Activated CD8-positive, alpha-beta T cell treated with anti-CD3 and anti-CD28 coated beads for 36 hours (primary cell): ENCODE measurements around the gene ACVR2B. TPM values are rescaled to one million over a fixed set of nuclear protein-coding genes. Genes with fewer than 3 reads are reported as not detected.

Source experiments
- ATAC-seq: fragments of 200-7000 bp; cut with Tn5 transposase; one replicate; pipeline ENCODE4 v1.10.0; 2021; ENCODE audit warnings: mild to moderate bottlenecking, moderate library complexity
- CTCF ChIA-PET: fragments of 350-600 bp; sonication (Branson Sonifier 250); formaldehyde crosslinking; loops from one replicate; lab custom pipeline; 2021; ENCODE audit warnings: antibody characterized with exemption; lab: Charles Lee
- POLR2A ChIA-PET: fragments of 350-600 bp; sonication (Branson Sonifier 250); formaldehyde crosslinking; loops from one replicate; lab custom pipeline; 2021; ENCODE audit warnings: antibody characterized with exemption; lab: Charles Lee
- DNase-seq: peaks from one replicate; pipeline ENCODE4 v3.0.0-alpha.2; 2020
- H3K27ac Mint-ChIP-seq: one replicate; pipeline ENCODE4 v1.8.0; 2021; ENCODE audit warnings: mild to moderate bottlenecking, mixed read lengths
- H3K27me3 Mint-ChIP-seq: one replicate; pipeline ENCODE4 v1.8.0; 2021; ENCODE audit warnings: mixed read lengths
- H3K36me3 Mint-ChIP-seq: one replicate; pipeline ENCODE4 v1.8.0; 2021; ENCODE audit warnings: low read depth, mixed read lengths
- H3K4me1 Mint-ChIP-seq: one replicate; pipeline ENCODE4 v1.8.0; 2021; ENCODE audit warnings: low read depth, mixed read lengths
- H3K4me3 Mint-ChIP-seq: one replicate; pipeline ENCODE4 v1.8.0; 2021; ENCODE audit warnings: mild to moderate bottlenecking, moderate library complexity, mixed read lengths
- H3K9me3 Mint-ChIP-seq: one replicate; pipeline ENCODE4 v1.8.0; 2021; ENCODE audit warnings: mixed read lengths
- CTCF ChIP-seq: fragments of 200-600 bp; IDR thresholded peaks from one replicate; pipeline ENCODE4 v1.8.0; 2022; ENCODE audit warnings: antibody characterized with exemption, mild to moderate bottlenecking
- intact Hi-C: fragments of 100-400 bp; cut with micrococcal nuclease; formaldehyde crosslinking; loops from one replicate; pipeline ENCODE4 v1.10.0; 2022
- total RNA-seq, 2 experiments: library from RNA; stranded (reverse); gene quantifications; one replicate each; pipeline ENCODE4 v1.2.3, GENCODE V29; 2021

ACVR2B gene
- total RNA-seq, 2 experiments from 2014 or later, result 5.4 to 6.9 TPM

GRCh38 chr3:38465588-38466154 is 12.0 kb downstream of the ACVR2B start:
- ChIA-PET POLR2A (no interaction called here), CTCF (interaction anchor here (0.7 to 1.2 kb wide), 2 partner anchors 10 to 119 kb away, joined by 4 read pairs; partner anchors contain the start of gene XYLB)
- DNase-seq (no peak), ATAC-seq (no peak)
- no peak overlapping the region for H3K4me3 Mint-ChIP-seq
- intact Hi-C loops, result no loop called here
- H3K4me1 Mint-ChIP-seq, result peaks cover 2% of the 10 kb centered on the region
- no peaks in the 10 kb centered on the region for H3K27me3 Mint-ChIP-seq
- peaks cover 12% of the 10 kb centered on the region for H3K9me3 Mint-ChIP-seq
- TF ChIP-seq CTCF, result no peak
- H3K36me3 Mint-ChIP-seq, result peaks cover 2% of the 10 kb centered on the region
- no peak overlapping the region for H3K27ac Mint-ChIP-seq

- H3K36me3 Mint-ChIP-seq, result peaks cover 2% of the 10 kb centered on the region
- intact Hi-C loops, result no loop called here
- no peak overlapping the region for H3K4me3 Mint-ChIP-seq
- ChIA-PET POLR2A (no interaction called here), CTCF (interaction anchor here (1.1 to 2.5 kb wide), 4 partner anchors 10 to 183 kb away, joined by 3 to 12 read pairs (median 3); partner anchors contain the start of gene XYLB)
- peaks cover 19% of the 10 kb centered on the region for H3K4me1 Mint-ChIP-seq
- no peak for TF ChIP-seq CTCF
- DNase-seq, result no peak
- ATAC-seq, result no peak
- H3K27me3 Mint-ChIP-seq, result no peaks in the 10 kb centered on the region
- no peak overlapping the region for H3K27ac Mint-ChIP-seq
- H3K9me3 Mint-ChIP-seq, result peaks cover 12% of the 10 kb centered on the region
Observed at GRCh38 chr3:38468765-38469164, 15.1 kb downstream of the ACVR2B start.

GRCh38 chr3:38469852-38470251 is 16.2 kb downstream of the ACVR2B start:
- no peaks in the 10 kb centered on the region for H3K27me3 Mint-ChIP-seq
- CTCF ChIA-PET, result interaction anchor here (0.9 to 2.5 kb wide), 4 partner anchors 9 to 182 kb away, joined by 3 to 12 read pairs (median 4); no protein-coding TSS in a partner anchor
- peaks cover 19% of the 10 kb centered on the region for H3K4me1 Mint-ChIP-seq
- no peak for DNase-seq
- no peak overlapping the region for H3K27ac Mint-ChIP-seq
- ATAC-seq, result no peak
- H3K9me3 Mint-ChIP-seq, result peaks cover 12% of the 10 kb centered on the region
- TF ChIP-seq CTCF, result no peak
- H3K4me3 Mint-ChIP-seq, result no peak overlapping the region
- H3K36me3 Mint-ChIP-seq, result peaks cover 2% of the 10 kb centered on the region
- POLR2A ChIA-PET, result no interaction called here
- intact Hi-C loops, result no loop called here

DNA sequence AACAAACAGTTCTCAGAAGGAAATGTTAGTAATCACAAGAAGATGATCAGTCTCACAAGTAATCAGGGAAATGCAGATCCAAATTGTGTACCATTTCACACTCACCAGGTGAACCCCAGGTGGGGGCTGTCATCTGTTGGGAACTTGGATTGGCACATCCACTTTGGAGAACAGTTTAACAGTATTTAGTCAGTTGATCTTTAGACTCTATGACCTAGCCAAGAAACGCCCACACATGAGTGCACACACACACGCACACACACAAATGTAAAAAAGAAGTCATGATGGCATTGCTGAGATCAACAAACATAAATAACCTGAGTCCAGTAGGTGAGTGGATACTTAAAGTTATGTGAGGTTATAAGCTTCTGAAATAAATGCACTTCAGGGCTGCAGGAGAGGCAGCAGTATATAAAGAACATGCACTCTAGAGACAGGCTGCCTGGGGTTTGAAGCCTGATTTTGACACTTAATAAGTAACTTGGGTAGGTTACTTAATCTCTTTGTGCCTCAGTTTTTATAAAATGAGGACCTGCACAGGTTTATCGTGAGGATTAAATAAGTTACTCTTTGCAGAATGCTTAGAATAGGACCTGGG is 17.7 kb downstream of the ACVR2B start:
- no peak overlapping the region for H3K27ac Mint-ChIP-seq
- CTCF ChIA-PET, result interaction anchor here (1.1 to 2.5 kb wide), 3 partner anchors 9 to 50 kb away, joined by 3 to 12 read pairs (median 5); partner anchors contain the start of gene EXOG
- peaks cover 19% of the 10 kb centered on the region for H3K4me1 Mint-ChIP-seq

More for the DNA sequence above, 17.7 kb downstream of the ACVR2B start:
- no peak for TF ChIP-seq CTCF
- Mint-ChIP-seq H3K4me3 (no peak overlapping the region), H3K27me3 (no peaks in the 10 kb centered on the region), H3K36me3 (peaks cover 2% of the 10 kb centered on the region), H3K9me3 (peaks cover 12% of the 10 kb centered on the region)
- DNase-seq (no peak), ATAC-seq (no peak)
- intact Hi-C loops, result no loop called here
- POLR2A ChIA-PET, result no interaction called here
